Lung (tissue), 12 donors: ENCODE results near the gene OR2J1. TPM values are rescaled to one million over a fixed set of nuclear protein-coding genes. Genes with fewer than 3 reads are reported as not detected.

ENCODE experiments used
- ATAC-seq: fragments of 200-7000 bp; cut with Tn5 transposase; one replicate; pipeline ENCODE4 v1.9.1; 2020; ENCODE audit warnings: moderate number of reproducible peaks; ENCODE audit not compliant: insufficient read depth, low FRiP score
- DNase-seq, 3 donors: peaks; one replicate each; pipeline ENCODE4 v3.0.0-alpha.2; 2013 to 2017
- H3K27ac ChIP-seq, 2 donors: one replicate each; pipeline ENCODE4 v1.5.1; 2013; ENCODE audit warnings: mild to moderate bottlenecking in 2 of 2, moderate library complexity in 2 of 2, control low read depth in 1 of 2, inconsistent platforms in 1 of 2, low read depth in 1 of 2, low read length in 1 of 2
- H3K27me3 ChIP-seq, 3 donors: one replicate each; pipeline ENCODE4 v1.5.1; 2013; ENCODE audit warnings: low read length in 2 of 3; ENCODE audit not compliant: control insufficient read depth in 3 of 3, insufficient read depth in 3 of 3
- H3K36me3 ChIP-seq, 4 donors: one replicate each; pipeline ENCODE4 v1.5.1; 2013; ENCODE audit warnings: low read length in 4 of 4, mild to moderate bottlenecking in 1 of 4, moderate library complexity in 1 of 4; ENCODE audit not compliant: control insufficient read depth in 4 of 4, insufficient read depth in 4 of 4
- H3K4me1 ChIP-seq, 5 donors: one replicate each; pipeline ENCODE4 v1.5.1; 2013; ENCODE audit warnings: low read length in 5 of 5, mild to moderate bottlenecking in 2 of 5, moderate library complexity in 1 of 5; ENCODE audit not compliant: control insufficient read depth in 5 of 5, insufficient read depth in 5 of 5
- H3K4me3 ChIP-seq: one replicate; pipeline ENCODE4 v1.5.1; 2013; ENCODE audit warnings: mild to moderate bottlenecking, control low read depth, moderate library complexity
- H3K9ac ChIP-seq, 2 donors: one replicate each; pipeline ENCODE4 v1.5.1; 2013; ENCODE audit warnings: low read length in 2 of 2, control low read depth in 1 of 2; ENCODE audit not compliant: insufficient read depth in 1 of 2
- H3K9me3 ChIP-seq, 4 donors: one replicate each; pipeline ENCODE4 v1.5.1; 2013; ENCODE audit warnings: low read length in 3 of 4, mild to moderate bottlenecking in 1 of 4, moderate library complexity in 1 of 4; ENCODE audit not compliant: control insufficient read depth in 4 of 4, insufficient read depth in 3 of 4
- CTCF ChIP-seq: IDR thresholded peaks from 2 replicates; pipeline ENCODE4 v1.5.1; 2012; ENCODE audit warnings: mild to moderate bottlenecking; ENCODE audit errors: control extremely low read depth, extremely low read depth
- WGBS, 2 donors: extraction: QIAGEN DNeasy Blood & Tissue Kit; methylation state at CpG; one replicate each; pipeline ENCODE4 v1.1.7; 2013; 5-methylcytosine and 5-hydroxymethylcytosine counted together
- polyA plus RNA-seq, 2 donors: library from polyadenylated mRNA; stranded (reverse); fragments of 200-250 nt; gene quantifications; one replicate each; pipeline ENCODE4 v1.2.1, GENCODE V29; 2013
- total RNA-seq, 2 donors: library from RNA; depleted of rRNA in 1 of 2; stranded (reverse); fragments of >200 nt in 1 of 2; gene quantifications; one replicate each; pipeline ENCODE4 v1.2.1, GENCODE V29; 2014 to 2021
- donor health status: control.
- donor health status: control.
- donor health status: Bipolar disorder and iron deficiency.
- donor health status: healthy.
- donor health status: DM: yes; HTN: yes; CAD: no.

The OR2J1 gene
- total and polyA plus RNA-seq, 4 donors: not detected

- ATAC-seq (no peak), DNase-seq (no peak)
- WGBS, 2 donors: 71 to 84% methylated on average over 1 of the region's 1 CpG
- Histone ChIP-seq H3K9me3 (no peaks in the 10 kb centered on the region), H3K4me3 (no peak overlapping the region), H3K36me3 (no peaks in the 10 kb centered on the region), H3K27ac (no peak overlapping the region), H3K27me3 (no peaks in the 10 kb centered on the region), H3K9ac (no peak overlapping the region), H3K4me1 (no peaks in the 10 kb centered on the region)
- no peak for TF ChIP-seq CTCF
Measured at GRCh38 chr6:29079203-29079602, 20.1 kb upstream of the OR2J1 start.

GRCh38 chr6:29081312-29081711, 18.0 kb upstream of the OR2J1 start:
- ATAC-seq (no peak), DNase-seq (no peak)
- no peaks in the 10 kb centered on the region for H3K27me3 ChIP-seq
- H3K9ac ChIP-seq: no peak overlapping the region
- H3K9me3 ChIP-seq: no peaks in the 10 kb centered on the region
- no peak overlapping the region for H3K27ac ChIP-seq
- no peak for TF ChIP-seq CTCF
- no peaks in the 10 kb centered on the region for H3K4me1 ChIP-seq
- H3K36me3 ChIP-seq: no peaks in the 10 kb centered on the region
- H3K4me3 ChIP-seq: no peak overlapping the region

- ATAC-seq (no peak), DNase-seq (no peak)
- Histone ChIP-seq H3K9me3 (no peaks in the 10 kb centered on the region), H3K4me1 (no peaks in the 10 kb centered on the region), H3K27me3 (no peaks in the 10 kb centered on the region), H3K36me3 (no peaks in the 10 kb centered on the region), H3K4me3 (no peak overlapping the region), H3K27ac (no peak overlapping the region), H3K9ac (no peak overlapping the region)
- WGBS, 2 donors: 94% methylated on average over 15 of the region's 15 CpGs
- TF ChIP-seq CTCF: no peak
Measured at GRCh38 chr6:29082457-29082856, 16.8 kb upstream of the OR2J1 start.

GRCh38 chr6:29087213-29087612, 12.1 kb upstream of the OR2J1 start, which contains the start of gene OR2B3:
TSS of gene OR2B3 (minus strand) at chr6:29087313. CDS start at chr6:29087248, 65 bp downstream.
- 86 to 97% methylated on average over 1 of the region's 1 CpG for WGBS, 2 donors
- no peak within 1 kb of the TSS for H3K27ac ChIP-seq
- no peak within 1 kb of the TSS for H3K4me3 ChIP-seq
- H3K9me3 ChIP-seq: peaks cover 0 to 2% (median 0%) of the 10 kb centered on the region in 4 donors
- ATAC-seq (no peak), DNase-seq (no peak)
- H3K36me3 ChIP-seq: no peaks in the 10 kb centered on the region
- H3K27me3 ChIP-seq: no peaks in the 10 kb centered on the region
- H3K9ac ChIP-seq: no peak within 1 kb of the TSS
- H3K4me1 ChIP-seq: no peaks in the 10 kb centered on the region
- no peak for TF ChIP-seq CTCF
